Measurements from ENCODE around the gene TMEM82.

The TMEM82 gene

DNA sequence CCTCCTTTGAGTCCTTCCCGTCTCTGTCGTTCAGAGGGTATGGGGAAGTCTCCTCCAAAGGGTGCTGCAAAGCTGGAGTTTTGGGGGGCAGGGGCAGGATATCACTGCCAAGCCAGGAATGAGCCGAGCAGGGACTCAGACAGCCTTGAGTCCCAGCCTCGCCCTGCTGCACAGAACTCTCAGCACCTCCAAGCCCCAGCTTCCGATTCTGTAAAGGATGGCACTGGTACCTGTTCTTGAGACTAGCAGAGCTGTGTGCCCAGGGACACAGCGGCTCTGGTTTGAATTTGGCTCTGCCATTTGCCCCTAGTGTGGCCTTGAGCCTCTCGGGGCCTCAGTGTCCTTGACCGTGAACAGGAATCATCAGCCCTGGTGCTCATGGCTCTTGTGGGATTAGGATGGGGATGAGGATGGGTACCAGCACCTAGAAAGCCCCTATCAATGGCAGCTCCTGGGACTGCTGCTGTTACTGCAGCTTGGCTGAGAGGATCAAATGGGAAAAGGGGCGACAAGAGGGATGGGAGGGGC, 14.8 kb downstream of the TMEM82 start:
- DNase-seq (ENCODE audit: low read depth): no peak

DNA sequence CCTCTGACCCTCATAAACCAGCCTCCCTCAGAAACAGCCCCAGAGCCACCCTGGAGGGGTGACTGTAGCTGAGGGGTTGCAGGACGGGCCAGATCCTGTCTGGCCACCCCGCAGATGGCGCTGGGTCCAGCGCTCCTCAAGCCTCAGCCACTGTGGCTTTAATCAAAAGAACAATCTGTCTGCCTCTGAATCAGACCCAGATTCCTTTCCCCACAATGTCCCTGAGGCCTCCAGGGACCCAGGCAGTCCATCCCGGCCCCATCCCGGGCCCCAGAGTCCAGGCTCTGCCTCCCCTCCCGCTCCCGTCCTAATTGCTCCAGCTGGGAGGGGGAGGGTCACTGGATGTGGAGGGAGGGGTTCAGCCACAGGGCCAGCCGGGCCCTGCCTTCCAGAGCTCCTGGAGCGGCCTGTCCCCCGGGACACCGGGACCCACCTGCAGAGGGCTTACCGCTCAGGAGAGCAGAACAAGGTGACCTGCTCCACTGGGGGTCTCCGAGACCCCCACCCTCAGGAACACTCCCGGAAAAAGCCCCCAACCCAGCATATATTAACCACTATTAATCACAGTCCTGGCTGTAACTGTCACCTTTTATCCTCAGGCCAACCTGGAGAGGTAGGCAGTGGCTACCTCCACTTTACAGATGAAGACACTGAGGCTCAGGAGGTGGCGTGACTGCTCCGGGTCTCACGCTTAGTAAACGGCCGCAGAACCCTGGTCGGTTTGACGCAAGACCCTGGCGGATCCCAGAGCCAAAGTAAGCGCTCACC, 15.5 kb downstream of the TMEM82 start:
- no peak for DNase-seq (ENCODE audit: low read depth)

DNA sequence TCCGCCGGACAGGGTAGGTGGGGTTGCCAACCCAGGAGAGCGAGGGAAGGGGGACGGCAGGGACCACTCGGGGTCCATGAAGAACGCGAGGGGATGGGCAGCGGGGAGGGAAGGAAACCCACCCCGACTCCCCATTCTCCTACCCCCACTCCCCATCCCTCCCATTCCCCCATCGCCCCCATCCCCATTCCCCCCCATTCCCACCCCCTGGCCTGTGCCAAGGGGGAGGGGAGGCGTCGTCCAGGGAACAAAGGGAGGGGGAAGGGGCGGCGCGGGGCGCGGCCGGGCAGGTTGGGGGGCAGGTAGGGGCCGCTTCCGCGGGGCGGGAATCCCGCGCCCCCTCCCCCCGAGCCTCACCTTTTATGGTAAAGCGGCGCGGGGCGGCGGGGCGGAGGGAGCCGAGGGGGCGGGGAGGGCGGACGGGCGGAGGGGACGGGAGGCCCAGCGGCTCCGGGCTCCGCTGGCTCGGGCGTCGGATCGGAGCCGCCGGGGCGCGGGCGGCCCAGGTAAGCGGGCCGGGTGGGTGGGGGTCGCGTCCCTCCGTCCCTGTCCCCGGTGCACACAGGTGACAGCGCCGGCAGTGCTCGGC, 16.1 kb downstream of the TMEM82 start, which contains the start of gene FBLIM1:
Gene FBLIM1 (plus strand): TSS at position 453 of the 589 bp plus-strand sequence. CDS start 6,189 bp downstream, outside the sequence.
- DNase-seq (ENCODE audit: low read depth): no peak

DNA sequence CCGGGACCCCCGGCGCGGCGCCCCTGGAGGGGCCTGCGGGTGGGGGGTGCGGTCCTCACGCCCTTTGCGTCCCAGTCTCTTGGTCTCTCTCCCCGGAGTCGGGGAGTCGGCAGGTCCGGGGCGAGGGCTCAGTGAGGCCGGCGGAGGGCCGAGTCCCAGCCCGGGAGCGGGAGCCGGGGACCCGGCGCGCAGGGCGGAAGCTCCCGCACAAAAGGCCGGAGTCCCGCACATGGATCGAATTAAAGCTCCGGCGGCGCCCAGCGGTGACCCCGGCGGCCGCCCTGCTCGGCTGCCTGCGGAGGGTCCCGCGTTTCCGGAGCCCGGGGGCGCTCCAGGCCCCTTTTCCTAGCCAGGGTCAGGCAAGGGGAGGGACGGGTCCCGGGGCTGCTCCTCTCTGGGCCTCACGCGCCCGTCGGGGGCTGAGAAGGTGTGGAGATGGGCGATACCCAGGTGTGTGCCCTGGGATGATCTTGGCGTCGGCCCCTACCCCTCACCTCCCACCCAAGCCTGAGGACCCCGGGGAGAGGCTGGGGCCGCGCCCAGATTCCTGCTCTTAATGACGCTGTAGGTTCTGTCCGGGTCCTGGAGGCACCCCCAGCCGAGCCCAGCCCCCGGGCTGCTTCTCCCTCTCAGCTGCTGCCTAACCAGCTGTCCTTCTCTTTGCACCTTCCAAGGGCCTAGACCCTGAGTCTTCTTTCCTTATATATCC, 16.8 kb downstream of the TMEM82 start:
- no peak for DNase-seq (ENCODE audit: low read depth)

DNA sequence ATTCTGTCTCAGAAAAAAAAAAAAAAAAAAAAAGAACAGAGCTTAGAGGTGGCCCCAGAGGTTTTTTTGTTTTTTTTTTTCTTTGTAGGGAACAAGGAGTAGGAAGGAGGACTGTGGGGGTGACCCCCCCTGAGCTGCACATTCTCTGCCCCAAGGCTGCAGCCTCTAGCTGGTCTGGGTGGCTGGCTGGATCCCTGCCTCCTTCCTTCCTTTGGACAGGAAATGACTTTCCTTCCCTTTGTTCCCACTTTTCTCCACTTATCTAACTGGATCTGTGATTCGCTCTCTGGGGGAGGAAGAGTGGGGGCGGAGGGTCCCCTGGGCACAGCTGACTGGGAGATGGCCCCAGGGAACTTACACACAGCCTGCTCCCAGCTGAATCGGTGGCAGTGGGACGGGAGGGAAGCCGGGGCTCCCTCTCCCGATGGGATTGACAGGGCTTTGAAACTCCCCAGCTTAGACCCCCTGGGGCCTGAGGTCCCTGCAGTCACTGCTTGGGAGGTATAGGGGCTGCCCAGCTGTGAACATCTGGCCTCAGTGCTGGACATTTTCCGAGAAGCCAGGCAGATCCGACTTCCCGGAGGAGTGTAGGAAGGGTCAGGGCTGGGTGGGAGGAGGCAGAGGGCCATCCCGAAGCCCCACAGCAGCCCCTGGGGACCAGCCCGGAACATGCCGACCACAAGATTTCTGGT, 18.4 kb downstream of the TMEM82 start:
- DNase-seq (ENCODE audit: low read depth): no peak

DNA sequence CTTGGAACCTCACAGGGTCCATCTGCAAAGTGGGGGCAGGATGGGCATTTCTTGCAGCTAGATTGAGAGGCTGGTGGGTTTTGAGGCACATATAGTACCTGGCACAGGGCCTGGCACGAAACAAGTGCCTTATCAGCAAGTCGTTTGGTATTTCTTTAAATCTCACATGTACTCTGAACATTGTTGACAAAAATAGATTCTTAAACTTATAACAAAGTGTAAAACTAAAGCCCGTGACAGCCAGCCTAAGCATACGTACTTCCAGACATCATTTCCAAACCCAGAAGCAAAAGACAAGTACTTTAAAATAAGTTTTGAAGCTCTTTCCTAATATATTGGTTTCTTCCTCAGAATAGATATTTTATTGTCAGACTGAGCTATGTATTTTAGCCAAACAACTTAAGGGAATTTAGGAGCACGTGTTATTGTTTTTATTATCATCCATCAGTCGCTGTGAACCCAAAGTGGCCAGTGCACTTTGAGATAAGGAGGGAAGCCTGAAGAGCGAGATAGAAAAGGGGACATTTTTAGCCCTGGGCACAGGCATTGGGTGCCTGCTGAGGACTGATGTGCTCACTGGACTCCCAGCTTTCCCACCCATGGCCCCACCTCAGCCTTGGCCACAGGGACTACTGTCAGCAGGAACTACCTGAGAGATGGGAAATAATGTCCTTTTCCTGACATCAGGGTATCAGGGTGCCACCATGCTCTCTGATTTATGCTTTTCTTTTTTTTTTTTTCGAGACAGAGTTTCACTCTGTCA, 19.2 kb downstream of the TMEM82 start:
- no peak for DNase-seq (ENCODE audit: low read depth)

DNA sequence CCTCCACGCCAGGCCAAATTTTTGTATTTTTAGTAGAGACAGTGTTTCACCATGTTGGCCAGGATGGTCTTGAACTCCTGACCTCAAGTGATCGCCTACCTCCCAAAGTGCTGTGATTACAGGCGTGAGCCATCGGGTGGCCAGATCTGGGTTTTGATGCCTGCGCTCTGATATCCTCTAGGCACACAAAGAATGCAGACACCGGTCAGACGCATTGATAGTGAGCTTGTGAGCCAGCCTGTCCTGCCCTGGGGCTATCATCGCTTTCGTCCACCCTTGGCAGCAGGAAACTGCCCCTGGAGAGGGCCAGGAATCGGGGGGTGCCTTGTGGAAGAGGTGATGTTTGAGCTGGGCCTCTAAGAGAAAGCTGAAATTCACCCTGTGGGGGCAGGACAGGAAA, 20.2 kb downstream of the TMEM82 start:
- no peak for DNase-seq (ENCODE audit: low read depth)

DNA sequence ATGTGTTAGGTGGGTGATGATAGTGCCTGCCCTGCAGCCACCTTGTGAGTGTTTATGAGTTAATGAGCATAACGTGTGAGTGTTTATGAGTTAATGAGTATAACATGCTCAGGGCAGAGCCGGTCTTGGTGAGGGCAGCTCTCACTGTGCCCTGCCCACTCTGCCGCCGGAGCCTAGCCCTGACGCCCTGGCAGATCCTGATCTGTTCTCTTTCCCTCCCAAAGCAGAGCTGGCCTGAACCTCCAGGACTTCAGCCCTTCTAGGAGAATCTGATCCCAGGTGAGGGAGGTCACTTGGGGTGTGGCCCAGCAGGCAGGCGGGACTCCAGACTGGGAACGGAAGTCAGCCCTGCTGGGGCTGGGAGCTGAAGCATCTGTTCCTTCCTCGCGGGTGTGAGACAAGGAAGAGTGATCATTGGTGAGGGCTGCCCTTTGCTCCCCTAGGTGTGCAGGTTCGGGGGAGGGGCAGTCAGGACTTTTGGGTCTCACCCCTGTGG, 22.0 kb downstream of the TMEM82 start:
- DNase-seq (ENCODE audit: low read depth): no peak

DNA sequence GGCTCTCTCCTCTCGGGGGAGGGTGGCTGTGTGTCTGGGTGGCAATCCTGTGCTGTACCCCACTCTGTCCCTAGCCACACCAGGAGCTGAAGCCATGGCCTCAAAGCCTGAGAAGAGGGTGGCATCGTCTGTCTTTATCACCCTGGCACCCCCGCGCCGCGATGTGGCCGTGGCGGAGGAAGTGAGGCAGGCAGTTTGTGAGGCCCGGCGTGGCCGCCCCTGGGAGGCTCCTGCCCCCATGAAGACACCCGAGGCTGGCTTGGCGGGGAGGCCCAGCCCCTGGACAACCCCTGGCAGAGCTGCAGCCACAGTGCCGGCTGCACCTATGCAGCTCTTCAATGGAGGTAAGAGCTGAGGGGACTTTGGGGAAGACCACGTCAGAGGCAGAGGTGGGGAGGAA, 22.6 kb downstream of the TMEM82 start:
- no peak for DNase-seq (ENCODE audit: low read depth)

DNA sequence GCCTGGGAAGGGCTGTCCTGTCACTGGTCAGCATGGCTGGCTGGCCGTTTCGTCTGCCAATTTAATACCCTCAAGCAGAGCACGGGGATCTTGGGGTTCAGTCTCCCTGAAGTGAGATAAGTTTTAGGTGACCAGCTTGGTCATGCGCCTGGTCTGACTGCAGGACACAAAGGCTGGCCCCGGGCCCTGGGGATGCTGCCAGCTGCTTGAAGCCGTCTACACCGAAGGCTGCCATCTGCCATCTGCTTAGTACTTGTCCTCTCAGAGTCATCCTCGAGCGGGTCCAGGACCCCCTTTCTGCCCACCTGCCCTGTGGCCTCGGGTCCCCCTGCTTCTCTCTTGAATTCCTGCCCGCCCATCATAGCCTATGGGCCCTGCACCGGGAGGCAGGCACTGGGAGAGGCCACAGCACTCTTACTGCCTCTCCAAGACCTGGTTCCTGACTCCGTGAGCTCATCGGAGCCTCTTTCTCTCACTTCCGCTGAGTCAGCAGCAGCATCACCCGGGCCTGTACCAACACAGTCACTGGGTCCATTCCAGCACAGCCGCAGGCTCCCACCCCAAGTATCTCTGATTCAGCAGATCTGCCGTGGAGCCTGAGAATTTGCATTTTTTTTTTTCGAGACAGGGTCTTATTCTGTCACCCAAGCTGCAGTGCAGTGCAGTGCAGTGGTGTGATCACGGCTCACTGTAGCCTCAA, 23.3 kb downstream of the TMEM82 start:
- DNase-seq (ENCODE audit: low read depth): no peak

DNA sequence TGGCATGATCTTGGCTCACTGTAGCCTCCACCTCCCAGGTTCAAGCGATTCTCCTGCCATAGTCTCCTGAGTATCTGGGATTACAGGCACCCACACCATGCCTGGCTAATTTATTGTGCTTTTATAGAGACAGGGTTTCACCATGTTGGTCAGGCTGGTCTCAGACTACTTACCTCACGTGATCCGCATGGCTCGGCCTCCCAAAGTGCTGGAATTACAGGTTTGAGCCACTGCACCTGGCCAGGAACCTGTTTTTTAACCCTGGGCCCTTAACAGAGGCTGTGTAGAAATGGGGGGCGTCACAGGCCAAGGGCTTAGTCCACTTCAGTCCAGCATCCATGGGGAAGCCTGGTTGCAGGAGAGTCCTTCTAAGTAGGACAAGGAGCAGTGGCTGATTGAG, 25.6 kb downstream of the TMEM82 start:
- DNase-seq (ENCODE audit: low read depth): no peak

DNA sequence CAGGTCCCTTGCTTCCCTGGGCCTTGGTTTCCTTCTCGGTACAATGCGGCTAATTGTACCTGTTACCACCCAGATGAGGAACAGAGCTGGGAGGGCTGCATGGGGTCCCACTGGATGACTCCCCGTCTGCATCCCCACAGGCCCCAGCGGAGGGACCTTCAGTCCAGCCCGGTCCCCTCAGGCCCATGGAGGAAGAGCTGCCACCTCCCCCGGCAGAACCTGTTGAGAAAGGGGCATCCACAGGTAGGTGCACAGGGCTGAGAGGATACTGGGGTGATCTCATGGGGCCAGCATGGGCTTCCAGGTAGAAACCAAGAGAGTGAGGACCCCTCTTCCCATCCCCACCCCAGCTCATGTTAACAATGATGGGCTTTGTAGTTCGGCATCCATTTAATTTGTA, 26.1 kb downstream of the TMEM82 start:
- DNase-seq (ENCODE audit: low read depth): no peak

DNA sequence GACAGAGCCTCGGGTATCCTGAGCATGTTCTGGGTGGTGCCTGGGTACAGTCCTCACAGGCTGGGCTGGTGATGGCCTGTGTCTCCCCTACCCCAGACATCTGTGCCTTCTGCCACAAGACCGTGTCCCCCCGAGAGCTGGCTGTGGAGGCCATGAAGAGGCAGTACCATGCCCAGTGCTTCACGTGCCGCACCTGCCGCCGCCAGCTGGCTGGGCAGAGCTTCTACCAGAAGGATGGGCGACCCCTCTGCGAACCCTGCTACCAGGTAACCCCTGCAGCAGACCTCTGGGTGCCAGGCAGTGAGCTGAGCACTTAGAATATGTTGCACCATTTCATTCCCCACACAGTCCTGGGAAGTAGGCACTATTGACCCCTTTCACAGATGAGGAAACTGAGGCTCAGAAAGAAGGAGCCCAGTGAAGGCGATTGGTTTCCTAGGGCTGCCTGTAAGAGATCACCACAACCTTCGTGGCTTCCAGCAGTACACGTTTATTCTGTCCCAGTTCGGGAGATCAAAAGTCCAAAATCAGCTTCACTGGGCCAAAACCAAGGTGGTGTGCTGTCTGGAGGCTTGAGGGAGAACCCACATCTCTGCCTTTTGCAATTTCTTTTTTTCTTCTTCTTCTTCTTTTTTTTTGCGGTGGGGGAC, 28.1 kb downstream of the TMEM82 start:
- no peak for DNase-seq (ENCODE audit: low read depth)

DNA sequence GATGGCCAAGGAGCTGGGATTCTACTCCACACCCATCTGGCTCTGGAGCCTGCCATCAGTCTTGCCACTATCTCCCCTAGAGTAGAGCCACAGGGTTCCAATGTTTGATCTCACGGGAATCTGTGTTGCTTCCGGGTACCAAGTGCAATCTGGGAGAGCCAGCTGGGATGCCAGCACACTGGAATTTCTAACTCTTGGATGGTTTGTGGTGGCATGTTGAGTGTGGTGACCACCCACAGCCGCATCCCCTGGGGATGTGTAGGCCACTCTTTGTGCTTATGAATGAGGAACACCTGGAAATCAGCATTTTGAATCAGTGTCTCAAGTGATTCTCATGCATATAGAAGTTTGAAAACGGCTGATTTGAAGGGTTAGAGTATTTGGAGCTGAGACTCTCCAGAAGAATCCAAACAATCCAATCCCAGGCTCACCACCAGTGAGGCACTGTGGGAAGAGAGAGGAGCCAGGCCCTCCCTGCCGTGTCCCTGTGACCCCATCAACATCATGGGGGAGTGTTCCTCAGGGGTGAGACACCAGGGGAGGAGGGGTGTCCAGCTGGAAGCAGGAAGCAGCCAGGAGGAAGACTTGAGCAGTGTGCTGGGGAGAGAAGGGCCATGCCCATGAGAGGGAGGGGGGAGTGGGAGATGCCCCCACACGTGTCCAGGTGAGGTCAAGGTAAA, 29.7 kb downstream of the TMEM82 start:
- no peak for DNase-seq (ENCODE audit: low read depth)

DNA sequence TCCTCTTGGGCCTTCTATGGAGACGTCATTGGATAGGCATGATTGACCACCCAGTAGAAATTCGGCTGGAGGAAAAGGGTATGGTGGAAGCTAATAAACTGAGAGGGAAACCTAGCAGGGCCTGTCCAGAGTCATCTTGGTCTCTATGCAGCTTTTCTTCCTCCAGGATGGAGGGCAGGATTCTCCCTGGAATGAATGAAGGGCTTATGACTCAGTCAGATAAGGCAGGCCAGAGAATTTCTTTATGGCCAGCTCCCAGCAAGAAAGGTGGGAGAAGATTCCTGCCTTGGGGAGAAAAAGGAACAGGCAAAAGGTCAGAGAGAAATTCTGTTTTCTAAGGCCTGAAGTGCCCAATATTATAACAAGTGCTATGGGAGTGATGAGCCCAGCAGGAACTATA, 33.4 kb downstream of the TMEM82 start:
- DNase-seq (ENCODE audit: low read depth): no peak

DNA sequence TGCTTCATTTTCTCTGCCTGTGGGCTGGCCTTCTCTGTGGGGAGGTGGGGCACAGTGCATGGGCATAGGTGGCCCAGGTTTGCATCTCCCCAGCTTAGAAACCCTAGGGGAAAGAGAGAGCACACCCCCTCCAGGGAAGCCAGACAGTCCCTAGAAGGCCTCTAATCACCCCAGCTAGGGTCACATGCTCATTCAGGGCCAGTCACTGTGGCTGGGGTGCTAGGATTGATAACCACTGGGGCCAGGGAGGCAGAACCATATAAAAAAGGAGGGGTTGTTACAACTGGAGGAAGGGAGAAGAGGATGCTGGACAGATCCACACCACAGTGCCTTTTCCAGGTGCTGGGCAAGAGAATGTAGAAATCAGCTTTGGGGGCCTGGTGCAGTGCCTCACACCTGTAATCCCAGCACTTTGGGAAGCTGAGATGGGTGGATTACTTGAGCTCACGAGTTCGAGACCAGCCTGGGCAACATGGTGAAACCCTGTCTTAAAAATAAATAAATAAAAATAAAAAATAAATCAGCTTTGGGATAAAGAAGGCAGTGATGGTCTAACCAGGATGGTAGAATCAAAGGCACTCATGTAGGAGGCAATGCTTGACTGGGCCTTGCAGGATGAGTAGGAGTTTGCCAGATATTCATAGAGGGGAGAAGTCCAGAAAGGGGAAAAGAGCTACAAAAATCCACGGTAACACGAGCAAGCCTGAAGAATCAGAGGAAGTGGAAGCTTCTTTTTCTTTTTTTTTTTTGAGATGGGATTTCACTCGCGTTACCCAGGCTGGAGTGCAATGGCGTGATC, 35.8 kb downstream of the TMEM82 start:
- DNase-seq (ENCODE audit: low read depth): no peak

DNA sequence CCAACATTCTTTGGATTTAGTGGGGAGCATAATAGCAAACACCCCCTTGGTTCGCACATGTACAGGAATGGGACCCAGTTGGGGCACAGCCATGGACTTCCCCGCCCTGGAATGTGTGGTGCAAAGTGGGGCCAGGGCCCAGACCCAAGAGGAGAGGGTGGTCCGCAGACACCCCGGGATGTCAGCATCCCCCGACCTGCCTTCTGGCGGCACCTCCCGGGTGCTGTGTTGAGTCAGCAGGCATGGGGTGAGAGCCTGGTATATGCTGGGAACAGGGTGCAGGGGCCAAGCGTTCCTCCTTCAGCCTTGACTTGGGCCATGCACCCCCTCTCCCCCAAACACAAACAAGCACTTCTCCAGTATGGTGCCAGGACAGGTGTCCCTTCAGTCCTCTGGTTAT, 43.4 kb downstream of the TMEM82 start:
- no peak for DNase-seq (ENCODE audit: low read depth)

DNA sequence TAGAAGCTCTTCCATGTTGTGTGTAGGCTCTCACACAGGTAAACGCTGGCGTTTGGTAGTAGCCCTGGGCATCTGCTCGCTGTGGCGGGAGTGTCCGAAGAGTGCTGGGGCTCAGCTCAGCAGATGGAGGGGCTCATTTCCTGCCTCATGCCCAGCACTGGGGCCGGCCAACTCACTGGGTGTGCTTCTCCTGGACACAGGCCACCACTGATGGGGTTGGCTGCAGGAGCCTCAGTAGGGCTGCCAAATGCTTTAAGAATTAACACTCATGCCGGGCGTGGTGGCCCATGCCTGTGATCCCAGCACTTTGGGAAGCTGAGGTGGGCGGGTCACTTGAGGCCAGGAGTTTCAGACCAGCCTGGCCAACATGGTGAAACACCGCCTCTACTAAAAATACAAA, 44.3 kb downstream of the TMEM82 start:
- no peak for DNase-seq (ENCODE audit: low read depth)
